Lung (tissue), 12 donors: ENCODE results near the gene ZNF549. TPM values are rescaled to one million over a fixed set of nuclear protein-coding genes. Genes with fewer than 3 reads are reported as not detected.
A peak's percentile ranks its signal among the peaks of the same experiment; 100 is the strongest.

Experiments used
- ATAC-seq: fragments of 200-7000 bp; cut with Tn5 transposase; one replicate; pipeline ENCODE4 v1.9.1; 2020; ENCODE audit warnings: moderate number of reproducible peaks; ENCODE audit not compliant: insufficient read depth, low FRiP score
- DNase-seq, 3 donors: peaks; one replicate each; pipeline ENCODE4 v3.0.0-alpha.2; 2013 to 2017
- H3K27ac ChIP-seq, 2 donors: one replicate each; pipeline ENCODE4 v1.5.1; 2013; ENCODE audit warnings: mild to moderate bottlenecking in 2 of 2, moderate library complexity in 2 of 2, control low read depth in 1 of 2, inconsistent platforms in 1 of 2, low read depth in 1 of 2, low read length in 1 of 2
- H3K27me3 ChIP-seq, 3 donors: one replicate each; pipeline ENCODE4 v1.5.1; 2013; ENCODE audit warnings: low read length in 2 of 3; ENCODE audit not compliant: control insufficient read depth in 3 of 3, insufficient read depth in 3 of 3
- H3K36me3 ChIP-seq, 4 donors: one replicate each; pipeline ENCODE4 v1.5.1; 2013; ENCODE audit warnings: low read length in 4 of 4, mild to moderate bottlenecking in 1 of 4, moderate library complexity in 1 of 4; ENCODE audit not compliant: control insufficient read depth in 4 of 4, insufficient read depth in 4 of 4
- H3K4me1 ChIP-seq, 5 donors: one replicate each; pipeline ENCODE4 v1.5.1; 2013; ENCODE audit warnings: low read length in 5 of 5, mild to moderate bottlenecking in 2 of 5, moderate library complexity in 1 of 5; ENCODE audit not compliant: control insufficient read depth in 5 of 5, insufficient read depth in 5 of 5
- H3K4me3 ChIP-seq: one replicate; pipeline ENCODE4 v1.5.1; 2013; ENCODE audit warnings: mild to moderate bottlenecking, control low read depth, moderate library complexity
- H3K9ac ChIP-seq, 2 donors: one replicate each; pipeline ENCODE4 v1.5.1; 2013; ENCODE audit warnings: low read length in 2 of 2, control low read depth in 1 of 2; ENCODE audit not compliant: insufficient read depth in 1 of 2
- H3K9me3 ChIP-seq, 4 donors: one replicate each; pipeline ENCODE4 v1.5.1; 2013; ENCODE audit warnings: low read length in 3 of 4, mild to moderate bottlenecking in 1 of 4, moderate library complexity in 1 of 4; ENCODE audit not compliant: control insufficient read depth in 4 of 4, insufficient read depth in 3 of 4
- CTCF ChIP-seq: IDR thresholded peaks from 2 replicates; pipeline ENCODE4 v1.5.1; 2012; ENCODE audit warnings: mild to moderate bottlenecking; ENCODE audit errors: control extremely low read depth, extremely low read depth
- WGBS, 2 donors: extraction: QIAGEN DNeasy Blood & Tissue Kit; methylation state at CpG; one replicate each; pipeline ENCODE4 v1.1.7; 2013; 5-methylcytosine and 5-hydroxymethylcytosine counted together
- polyA plus RNA-seq, 2 donors: library from polyadenylated mRNA; stranded (reverse); fragments of 200-250 nt; gene quantifications; one replicate each; pipeline ENCODE4 v1.2.1, GENCODE V29; 2013
- total RNA-seq, 2 donors: library from RNA; depleted of rRNA in 1 of 2; stranded (reverse); fragments of >200 nt in 1 of 2; gene quantifications; one replicate each; pipeline ENCODE4 v1.2.1, GENCODE V29; 2014 to 2021
- donor health status: control.
- donor health status: control.
- donor health status: Bipolar disorder and iron deficiency.
- donor health status: healthy.
- donor health status: DM: yes; HTN: yes; CAD: no.

ZNF549 gene
- total and polyA plus RNA-seq, 4 donors: 1.7 to 14.8 (median 3.6) TPM

DNA sequence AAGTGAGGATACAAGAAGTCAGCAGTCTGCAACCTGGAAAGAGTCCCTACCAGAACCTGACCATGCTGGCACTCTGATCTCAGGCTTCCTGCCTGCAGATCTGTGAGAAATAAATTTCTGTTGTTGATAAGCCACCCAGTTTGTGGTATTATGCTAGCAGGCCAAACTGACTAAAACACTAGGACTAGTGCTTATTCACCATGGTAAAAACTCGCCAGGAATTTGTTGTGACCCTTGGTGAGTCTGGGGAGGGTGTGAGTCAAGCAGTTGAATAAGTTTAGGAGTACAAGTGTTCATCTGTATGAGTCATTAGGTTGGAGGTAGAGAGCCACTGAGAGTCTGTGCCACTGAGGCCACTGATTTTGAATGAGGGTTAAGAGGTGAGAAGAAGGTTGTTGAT, 60.4 kb downstream of the ZNF549 start:
- WGBS, 2 donors: 96 to 97% methylated on average over 1 of the region's 1 CpG
- Histone ChIP-seq H3K27ac (peak overlapping the region in 1 of 2 donors; percentile 42), H3K36me3 (peaks cover 25 to 66% (median 37%) of the 10 kb centered on the region in 4 donors), H3K4me1 (peaks cover 0 to 14% (median 10%) of the 10 kb centered on the region in 5 donors), H3K9ac (no peak overlapping the region), H3K4me3 (no peak overlapping the region), H3K9me3 (peaks cover 4 to 75% (median 53%) of the 10 kb centered on the region in 4 donors), H3K27me3 (no peaks in the 10 kb centered on the region)
- ATAC-seq (no peak), DNase-seq (no peak)
- TF ChIP-seq CTCF: no peak

- Histone ChIP-seq H3K27me3 (no peaks in the 10 kb centered on the region), H3K4me3 (peak overlapping the region; percentile 80), H3K27ac (peak overlapping the region in 1 of 2 donors; percentile 82), H3K9ac (peak overlapping the region in 1 of 2 donors; percentile 5), H3K4me1 (peaks cover 0 to 9% (median 7%) of the 10 kb centered on the region in 5 donors), H3K36me3 (peaks cover 2 to 28% (median 7%) of the 10 kb centered on the region in 4 donors), H3K9me3 (peaks cover 0 to 14% (median 7%) of the 10 kb centered on the region in 4 donors)
- WGBS, 2 donors: 58 to 60% methylated on average over 8 of the region's 8 CpGs
- ATAC-seq (no peak), DNase-seq (no peak)
- TF ChIP-seq CTCF: no peak
Observed at GRCh38 chr19:57599377-57599760, 72.2 kb downstream of the ZNF549 start.

- peak within 1 kb of the TSS; percentile 80 for H3K4me3 ChIP-seq
- peak within 1 kb of the TSS; percentile 5 to 40 for H3K9ac ChIP-seq
- DNase-seq (peak; percentile 95 to 98 (median 96)), ATAC-seq (peak; percentile 98)
- no peaks in the 10 kb centered on the region for H3K27me3 ChIP-seq
- no peak for TF ChIP-seq CTCF
- H3K27ac ChIP-seq: peak within 1 kb of the TSS in 1 of 2 donors; percentile 82
- 0 to 1% methylated on average over 53 of the region's 53 CpGs for WGBS, 2 donors
- peaks cover 7 to 31% (median 12%) of the 10 kb centered on the region in 4 donors for H3K36me3 ChIP-seq
- H3K4me1 ChIP-seq: peaks cover 0 to 9% (median 7%) of the 10 kb centered on the region in 5 donors
- H3K9me3 ChIP-seq: peaks cover 0 to 18% (median 9%) of the 10 kb centered on the region in 4 donors
Observed at GRCh38 chr19:57599761-57600383, 72.7 kb downstream of the ZNF549 start, which contains the start of gene ZNF530. TSS of gene ZNF530 (plus strand) at chr19:57599885. CDS start at chr19:57604346, 4,461 bp downstream.
